Uterus (tissue), 4 donors: ENCODE measurements around the gene PCDHGB3. TPM values are rescaled to one million over a fixed set of nuclear protein-coding genes. Genes with fewer than 3 reads are reported as not detected.

Experiments used
- DNase-seq, 2 donors: peaks; one replicate each; pipeline ENCODE4 v3.0.0-alpha.2; 2019 to 2020
- H3K27ac ChIP-seq, 2 donors: fragments of 200-600 bp; sonication (generic); 1 replicate in 1 of 2; 2 replicates in 1 of 2; pipeline ENCODE4 v1.5.1; 2016 to 2018
- H3K27me3 ChIP-seq, 2 donors: fragments of 200-600 bp; sonication (generic); one replicate each; pipeline ENCODE4 v1.5.1; 2018 to 2019; ENCODE audit warnings: control low read depth in 1 of 2
- H3K36me3 ChIP-seq, 2 donors: fragments of 200-600 bp; sonication (generic); one replicate each; pipeline ENCODE4 v1.5.1; 2019; ENCODE audit warnings: control low read depth in 1 of 2
- H3K4me1 ChIP-seq, 2 donors: fragments of 200-600 bp; sonication (generic); one replicate each; pipeline ENCODE4 v1.5.1; 2018 to 2019; ENCODE audit warnings: control low read depth in 1 of 2
- H3K4me3 ChIP-seq, 2 donors: fragments of 200-600 bp; sonication (generic); 1 replicate in 1 of 2; 2 replicates in 1 of 2; pipeline ENCODE4 v1.5.1; 2018 to 2019; ENCODE audit warnings: mild to moderate bottlenecking in 1 of 2
- H3K9me3 ChIP-seq, 2 donors: fragments of 200-600 bp; sonication (generic); one replicate each; pipeline ENCODE4 v1.5.1; 2019; ENCODE audit warnings: control low read depth in 1 of 2
- CTCF ChIP-seq, 4 experiments: fragments of 200-600 bp in 2 of 4; fragments of 450-650 bp in 2 of 4; sonication (generic) in 2 of 4; IDR thresholded peaks; one replicate each; pipeline ENCODE4 v1.5.1; 2016 to 2019; ENCODE audit warnings: antibody characterized with exemption in 4 of 4, mild to moderate bottlenecking in 2 of 4, moderate library complexity in 1 of 4
- POLR2A ChIP-seq, 2 donors: fragments of 450-650 bp; IDR thresholded peaks; one replicate each; pipeline ENCODE4 v1.6.1; 2016; ENCODE audit warnings: antibody characterized with exemption in 2 of 2, mild to moderate bottlenecking in 1 of 2, moderate library complexity in 1 of 2
- intact Hi-C: fragments of 100-400 bp; cut with DNase I; formaldehyde crosslinking; loops from one replicate; pipeline ENCODE4 v1.15.1; 2023; ENCODE audit warnings: low total_unique reads
- total RNA-seq, 4 donors: library from RNA; depleted of rRNA in 3 of 4; stranded (reverse); fragments of >200 nt in 3 of 4; gene quantifications; one replicate each; pipeline versions ENCODE4 v1.1.0 to v1.2.4, GENCODE V29; 2014 to 2023
- donor health status: DM: yes; HTN: yes; CAD: no.

The PCDHGB3 gene
- total RNA-seq, 4 donors from 2014 or later, result 0.59 to 14.1 (median 8.1) TPM

- intact Hi-C loops, result no loop called here
- no peak overlapping the region for H3K4me3 ChIP-seq
- DNase-seq, result no peak
Measured at GRCh38 chr5:141351591-141351990, 18.5 kb upstream of the PCDHGB3 start.

GRCh38 chr5:141354900-141355469, 15.1 kb upstream of the PCDHGB3 start, which contains the start of gene PCDHGA4:
Gene PCDHGA4, plus strand, starts transcription at chr5:141355021. Its CDS starts 87 bp downstream, at chr5:141355108.
- no peaks in the 10 kb centered on the region for H3K4me1 ChIP-seq
- no peak for TF ChIP-seq CTCF (IDR thresholded peaks at IDR 0.05)
- TF ChIP-seq POLR2A (IDR thresholded peaks at IDR 0.05), result no peak
- intact Hi-C loops, result no loop called here
- peak within 1 kb of the TSS in 1 of 2 donors; percentile 13 for H3K4me3 ChIP-seq
- H3K36me3 ChIP-seq, result no peaks in the 10 kb centered on the region
- H3K27me3 ChIP-seq, result no peaks in the 10 kb centered on the region
- H3K9me3 ChIP-seq, result peaks cover 0 to 74% of the 10 kb centered on the region in 2 donors
- DNase-seq, result no peak
- H3K27ac ChIP-seq, result no peak within 1 kb of the TSS

More at GRCh38 chr5:141351591-141351990, 18.5 kb upstream of the PCDHGB3 start:
- Histone ChIP-seq H3K27ac (no peak overlapping the region), H3K27me3 (no peaks in the 10 kb centered on the region), H3K9me3 (peaks cover 0 to 60% of the 10 kb centered on the region in 2 donors), H3K36me3 (no peaks in the 10 kb centered on the region), H3K4me1 (no peaks in the 10 kb centered on the region)
- TF ChIP-seq CTCF (IDR thresholded peaks at IDR 0.05) (no peak), POLR2A (IDR thresholded peaks at IDR 0.05) (no peak)

GRCh38 chr5:141355641-141356040, 14.4 kb upstream of the PCDHGB3 start:
- TF ChIP-seq POLR2A (IDR thresholded peaks at IDR 0.05) (no peak), CTCF (IDR thresholded peaks at IDR 0.05) (no peak)
- Histone ChIP-seq H3K9me3 (peaks cover 0 to 80% of the 10 kb centered on the region in 2 donors), H3K4me3 (no peak overlapping the region), H3K27me3 (no peaks in the 10 kb centered on the region), H3K36me3 (no peaks in the 10 kb centered on the region), H3K4me1 (no peaks in the 10 kb centered on the region), H3K27ac (no peak overlapping the region)
- DNase-seq, result no peak
- intact Hi-C loops, result no loop called here

GRCh38 chr5:141356133-141356532, 13.9 kb upstream of the PCDHGB3 start:
- Histone ChIP-seq H3K36me3 (no peaks in the 10 kb centered on the region), H3K4me1 (no peaks in the 10 kb centered on the region), H3K4me3 (no peak overlapping the region), H3K9me3 (peaks cover 0 to 80% of the 10 kb centered on the region in 2 donors), H3K27ac (no peak overlapping the region), H3K27me3 (no peaks in the 10 kb centered on the region)
- no peak for DNase-seq
- TF ChIP-seq POLR2A (IDR thresholded peaks at IDR 0.05) (no peak), CTCF (IDR thresholded peaks at IDR 0.05) (no peak)
- intact Hi-C loops, result no loop called here

- peaks cover 0 to 79% of the 10 kb centered on the region in 2 donors for H3K9me3 ChIP-seq
- intact Hi-C loops, result no loop called here
Measured at GRCh38 chr5:141356950-141357349, 13.1 kb upstream of the PCDHGB3 start.

More at GRCh38 chr5:141356950-141357349, 13.1 kb upstream of the PCDHGB3 start:
- Histone ChIP-seq H3K36me3 (no peaks in the 10 kb centered on the region), H3K4me3 (no peak overlapping the region), H3K4me1 (no peaks in the 10 kb centered on the region), H3K27ac (no peak overlapping the region), H3K27me3 (no peaks in the 10 kb centered on the region)
- no peak for DNase-seq
- TF ChIP-seq POLR2A (IDR thresholded peaks at IDR 0.05) (no peak), CTCF (IDR thresholded peaks at IDR 0.05) (no peak)
